ENCODE results near the gene HES4. TPM values are rescaled to one million over a fixed set of nuclear protein-coding genes. Genes with fewer than 3 reads are reported as not detected.

HES4 gene
- total RNA-seq, 4 donors from 2014 or later, result 30.4 to 70.4 (median 40.9) TPM

DNA sequence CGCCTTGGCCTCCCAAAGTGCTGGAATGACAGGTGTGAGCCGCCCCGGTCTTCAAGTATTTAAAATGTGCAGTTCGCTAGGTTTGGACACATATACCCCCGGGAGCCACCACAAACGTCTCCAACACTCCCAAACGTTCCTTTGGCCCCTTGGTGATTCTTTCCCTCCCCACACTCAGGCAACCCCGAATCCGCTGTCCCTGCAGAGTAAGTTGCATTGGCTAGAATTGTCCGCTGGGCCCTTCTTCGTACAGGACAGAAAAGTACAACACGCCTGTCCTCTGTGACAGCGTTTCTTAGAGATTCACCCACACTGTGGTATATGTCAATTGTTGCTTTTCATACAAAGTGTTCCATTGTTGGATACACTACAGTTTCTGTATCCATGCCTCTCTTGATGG is 14.8 kb downstream of the HES4 start:
- no peak overlapping the region for H3K4me3 ChIP-seq (ENCODE audit: low read depth, poor library complexity, severe bottlenecking)
- intact Hi-C loops (cut with DNase I; ENCODE audit: low total_unique reads), result loop anchor here (5.0 kb wide), 1 partner anchor 77 kb away; no protein-coding TSS in a partner anchor
- DNase-seq (ENCODE audit: low spot score in 2 of 2), result no peak
- TF ChIP-seq POLR2A (IDR thresholded peaks at IDR 0.05), result no peak
- TF ChIP-seq CTCF (IDR thresholded peaks at IDR 0.05), result no peak
- WGBS, 2 donors, result 75 to 81% methylated on average over 13 of the region's 13 CpGs

- no peak for DNase-seq (ENCODE audit: low spot score in 2 of 2)
- 57 to 62% methylated on average over 12 of the region's 12 CpGs for WGBS, 2 donors
- intact Hi-C loops (cut with DNase I; ENCODE audit: low total_unique reads), result no loop called here
- TF ChIP-seq CTCF (IDR thresholded peaks at IDR 0.05) (no peak), POLR2A (IDR thresholded peaks at IDR 0.05) (no peak)
- no peak overlapping the region for H3K4me3 ChIP-seq (ENCODE audit: low read depth, poor library complexity, severe bottlenecking)
Observed at GRCh38 chr1:984476-984814, 15.5 kb downstream of the HES4 start.

DNA sequence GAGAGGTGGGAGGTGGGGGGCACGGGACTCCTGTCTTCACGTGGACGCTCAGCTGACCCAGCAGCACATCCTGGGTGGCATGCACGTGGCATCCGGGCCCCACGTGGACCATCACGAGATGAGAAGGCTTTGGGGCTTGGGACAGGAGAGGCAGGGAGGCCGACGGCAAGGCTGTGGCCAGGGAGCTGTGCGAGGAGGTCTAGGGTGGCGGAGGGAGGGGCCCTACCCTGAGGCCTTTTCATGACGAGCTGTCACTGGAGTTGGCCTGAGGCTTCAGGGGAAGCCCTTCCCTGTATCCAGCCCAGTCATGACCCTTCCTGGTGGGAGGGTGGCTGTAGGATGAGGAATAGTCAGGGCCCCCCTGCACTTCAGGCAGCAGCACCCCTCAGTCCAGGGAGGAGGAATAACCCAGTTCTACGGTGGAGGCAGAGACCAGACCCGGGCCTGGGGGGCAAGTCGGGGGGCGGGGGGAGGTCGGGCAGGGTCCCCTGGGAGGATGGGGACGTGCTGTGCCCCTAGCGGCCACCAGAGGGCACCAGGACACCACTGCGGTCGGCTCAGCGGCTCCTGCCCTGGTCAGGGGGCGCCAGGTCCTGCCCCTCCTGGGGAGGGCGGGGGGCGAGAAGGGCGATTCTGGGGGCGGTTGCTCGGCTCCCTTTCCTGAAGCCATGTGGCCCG is 16.0 kb downstream of the HES4 start:
- TF ChIP-seq POLR2A (IDR thresholded peaks at IDR 0.05), result no peak
- no peak for TF ChIP-seq CTCF (IDR thresholded peaks at IDR 0.05)
- H3K4me3 ChIP-seq (ENCODE audit: low read depth, poor library complexity, severe bottlenecking), result no peak overlapping the region
- DNase-seq (ENCODE audit: low spot score in 2 of 2), result no peak
- intact Hi-C loops (cut with DNase I; ENCODE audit: low total_unique reads), result no loop called here
- WGBS, 2 donors, result 16 to 29% methylated on average over 16 to 25 of the region's 29 CpGs

- intact Hi-C loops (cut with DNase I; ENCODE audit: low total_unique reads), result no loop called here
Observed at GRCh38 chr1:982765-983436, 17.0 kb downstream of the HES4 start.

DNA sequence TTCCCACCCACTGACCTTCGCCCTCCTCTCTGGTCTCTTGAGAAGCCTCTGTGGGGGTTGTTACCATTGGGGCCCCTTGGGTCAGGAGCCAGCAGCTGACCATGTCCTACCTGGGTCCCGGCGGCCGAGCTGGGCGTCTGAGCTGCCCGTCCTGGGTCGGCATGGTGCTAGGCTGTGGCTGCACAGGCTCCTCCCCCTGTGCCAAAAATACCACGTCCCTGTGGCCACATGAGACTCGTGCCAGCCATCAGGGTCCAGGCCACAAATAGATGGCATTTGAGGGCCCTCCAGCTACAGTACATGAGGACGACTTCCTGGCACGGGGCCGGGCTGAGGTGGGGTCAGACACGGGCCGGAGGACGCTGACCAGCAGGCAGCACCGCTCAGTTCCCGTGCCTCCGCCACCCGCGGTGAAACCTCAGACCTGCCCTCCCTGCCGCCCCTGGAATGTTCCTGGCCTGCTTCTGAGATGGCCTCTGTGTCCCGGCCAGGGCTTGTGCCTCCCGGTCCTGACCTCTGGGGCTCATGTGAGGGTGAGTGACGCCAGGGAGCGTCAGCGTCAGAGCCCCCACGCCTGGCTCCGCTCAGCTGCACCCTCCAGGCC is 17.8 kb downstream of the HES4 start, which contains the start of gene PERM1:
Gene PERM1, minus strand, starts transcription at position 139 of the 604 bp plus-strand sequence. CDS start 1,064 bp downstream, outside the sequence.
- DNase-seq (ENCODE audit: low spot score in 2 of 2), result no peak
- no peak for TF ChIP-seq CTCF (IDR thresholded peaks at IDR 0.05)
- 52 to 54% methylated on average over 12 to 18 of the region's 28 CpGs for WGBS, 2 donors
- no peak within 1 kb of the TSS for H3K4me3 ChIP-seq (ENCODE audit: low read depth, poor library complexity, severe bottlenecking)
- intact Hi-C loops (cut with DNase I; ENCODE audit: low total_unique reads), result no loop called here

More at GRCh38 chr1:982765-983436, 17.0 kb downstream of the HES4 start:
- DNase-seq (ENCODE audit: low spot score in 2 of 2), result no peak
- 49 to 72% methylated on average over 31 to 43 of the region's 43 CpGs for WGBS, 2 donors
- TF ChIP-seq POLR2A (IDR thresholded peaks at IDR 0.05) (no peak), CTCF (IDR thresholded peaks at IDR 0.05) (no peak)
- H3K4me3 ChIP-seq (ENCODE audit: low read depth, poor library complexity, severe bottlenecking), result no peak overlapping the region

All from lower leg skin (tissue), 4 donors.